PC-3 (cell line): Measurements from ENCODE around the gene CDR2L. TPM values are rescaled to one million over a fixed set of nuclear protein-coding genes. Genes with fewer than 3 reads are reported as not detected.
"Not testable (repeated sequence)": the region's sequence is repeated elsewhere in the genome, so short reads cannot be mapped to it uniquely, and the experiment has no call there.

Experiments
- ATAC-seq: fragments of 200-7000 bp; cut with Tn5 transposase; 2 replicates; pipeline ENCODE4 v1.9.1; 2020; ENCODE audit warnings: mild to moderate bottlenecking, moderate library complexity
- BruUV-seq: library from RNA; stranded (reverse); fragments of 400-500 nt; replicated peaks from 2 replicates; lab custom pipeline; 2021; lab: Mats Ljungman, UMichigan
- CTCF ChIA-PET: fragments of 300-600 bp; sonication (Branson Sonifier 250); formaldehyde crosslinking; loops from one replicate; lab custom pipeline; 2022; ENCODE audit warnings: antibody characterized with exemption; lab: Charles Lee
- POLR2A ChIA-PET: fragments of 300-600 bp; sonication (Branson Sonifier 250); formaldehyde crosslinking; loops from one replicate; lab custom pipeline; 2022; ENCODE audit warnings: antibody characterized with exemption; ENCODE audit not compliant: unreplicated experiment; lab: Charles Lee
- DNase-seq: peaks from one replicate; pipeline ENCODE4 v3.0.0-alpha.2; 2015
- H2AFZ ChIP-seq: fragments of 300-600 bp; sonication (generic); 2 replicates; pipeline ENCODE4 v1.6.0; 2016; ENCODE audit warnings: antibody characterized with exemption, low read length
- H3F3A ChIP-seq: fragments of 300-600 bp; sonication (generic); one replicate; pipeline ENCODE4 v1.6.0; 2017; ENCODE audit warnings: antibody characterized with exemption, low read length, control low read depth, mild to moderate bottlenecking; ENCODE audit not compliant: unreplicated experiment
- H3K27ac ChIP-seq: fragments of 300-600 bp; sonication (generic); 2 replicates; pipeline ENCODE4 v1.5.1; 2016; ENCODE audit warnings: mild to moderate bottlenecking, low read length
- H3K27me3 ChIP-seq: fragments of 300-600 bp; sonication (generic); 2 replicates; pipeline ENCODE4 v1.6.1; 2016; ENCODE audit warnings: low read length, mixed read lengths
- H3K36me3 ChIP-seq: fragments of 300-600 bp; sonication (generic); 2 replicates; pipeline ENCODE4 v1.6.1; 2016; ENCODE audit warnings: low read depth, mixed run types, low read length, mixed read lengths
- H3K4me1 ChIP-seq: fragments of 300-600 bp; sonication (generic); 2 replicates; pipeline ENCODE4 v1.5.1; 2016; ENCODE audit warnings: low read length; ENCODE audit not compliant: insufficient read depth
- H3K4me2 ChIP-seq: fragments of 300-600 bp; sonication (generic); 2 replicates; pipeline ENCODE4 v1.6.0; 2016; ENCODE audit warnings: low read length
- H3K4me3 ChIP-seq: fragments of 300-600 bp; sonication (generic); 2 replicates; pipeline ENCODE4 v1.5.1; 2016; ENCODE audit warnings: mild to moderate bottlenecking, low read length, mixed read lengths
- H3K79me2 ChIP-seq: fragments of 300-600 bp; sonication (generic); 2 replicates; pipeline ENCODE4 v1.6.1; 2017; ENCODE audit warnings: low read length, mixed read lengths
- H3K9ac ChIP-seq: fragments of 300-600 bp; sonication (generic); 2 replicates; pipeline ENCODE4 v1.6.0; 2016; ENCODE audit warnings: mild to moderate bottlenecking, low read length
- H3K9me2 ChIP-seq: fragments of 300-600 bp; sonication (generic); replicated peaks from 2 replicates; pipeline ENCODE4 v1.6.1; 2016; ENCODE audit warnings: mixed run types, low read length, mixed read lengths
- H3K9me3 ChIP-seq: fragments of 300-600 bp; sonication (generic); 2 replicates; pipeline ENCODE4 v1.6.1; 2016; ENCODE audit warnings: low read length, mixed read lengths
- H4K20me1 ChIP-seq: fragments of 300-600 bp; sonication (generic); 2 replicates; pipeline ENCODE4 v1.6.1; 2016; ENCODE audit warnings: low read length, mixed read lengths
- EZH2 ChIP-seq: fragments of 300-600 bp; sonication (generic); IDR thresholded peaks from one replicate; pipeline ENCODE4 v1.6.1; 2017; ENCODE audit warnings: antibody characterized with exemption, mild to moderate bottlenecking, low read length; ENCODE audit not compliant: unreplicated experiment
- EZH2phosphoT487 ChIP-seq: fragments of 300-600 bp; sonication (generic); IDR thresholded peaks from 2 replicates; pipeline ENCODE4 v1.6.1; 2018; ENCODE audit warnings: mild to moderate bottlenecking, antibody characterized with exemption, low read length, borderline replicate concordance
- intact Hi-C: fragments of 100-400 bp; cut with micrococcal nuclease; formaldehyde crosslinking; loops from 2 replicates; pipeline ENCODE4 v1.9.0; 2023
- total RNA-seq: library from RNA; depleted of rRNA; stranded (reverse); fragments of >200 nt; gene quantifications from 2 replicates; pipeline ENCODE4 v1.2.3, GENCODE V29; 2014
- TF ChIP-seq, protein P1 (sequence below): fragments of 300-600 bp; sonication (generic); conservative IDR thresholded peaks from 2 replicates; pipeline ENCODE4 v1.5.1; 2017; ENCODE audit warnings: antibody characterized with exemption, low read depth, mild to moderate bottlenecking, low read length

The CDR2L gene
- total RNA-seq, 1 experiment from 2014 or later, result 35.8 TPM

DNA sequence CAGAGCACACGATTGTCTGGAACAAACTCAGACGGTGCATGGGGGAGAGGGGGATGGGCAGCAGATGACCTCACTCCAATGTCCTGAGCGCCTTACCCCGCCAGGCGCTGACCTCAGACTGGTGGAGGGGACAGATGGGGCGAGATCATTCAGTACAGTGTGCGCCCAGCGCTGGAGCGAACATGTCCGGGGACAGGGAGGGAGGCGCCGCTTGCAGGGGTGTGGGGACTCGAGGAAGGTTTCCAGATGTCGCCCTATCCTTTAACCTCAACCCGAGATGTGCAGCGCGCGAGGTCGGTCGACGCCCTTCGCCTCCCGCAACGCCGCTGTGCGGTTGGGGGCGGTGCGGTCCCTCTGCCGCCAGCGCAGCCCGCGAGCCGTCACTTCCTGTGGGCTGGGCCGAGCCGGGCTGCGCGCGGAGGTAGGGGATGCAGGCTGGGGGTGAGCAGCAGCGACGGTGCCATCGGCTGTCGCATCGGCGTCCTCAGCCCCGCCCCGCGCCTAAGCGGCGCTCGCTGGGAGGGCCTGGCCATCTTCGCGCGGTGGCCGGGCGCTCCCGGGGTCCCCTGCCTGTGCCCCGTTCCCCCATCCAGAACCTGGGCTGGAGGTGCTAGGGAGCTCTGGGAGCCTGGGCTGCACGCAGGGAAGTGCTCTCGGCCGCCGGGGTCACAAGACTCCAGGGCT is 5.3 kb upstream of the CDR2L start:
- ChIA-PET CTCF (interaction anchor here (0.6 to 0.7 kb wide), 2 partner anchors 20 to 307 kb away, joined by 4 to 6 read pairs; partner anchors contain the start of gene SLC25A19), POLR2A (interaction anchor here (0.7 to 1.1 kb wide), 2 partner anchors 10 to 30 kb away, joined by 3 to 11 read pairs; partner anchors contain the start of genes HID1 and MRPL58)
- no peaks in the 10 kb centered on the region for H4K20me1 ChIP-seq
- TF ChIP-seq EZH2phosphoT487, result no peak
- TF ChIP-seq, protein P1, sequence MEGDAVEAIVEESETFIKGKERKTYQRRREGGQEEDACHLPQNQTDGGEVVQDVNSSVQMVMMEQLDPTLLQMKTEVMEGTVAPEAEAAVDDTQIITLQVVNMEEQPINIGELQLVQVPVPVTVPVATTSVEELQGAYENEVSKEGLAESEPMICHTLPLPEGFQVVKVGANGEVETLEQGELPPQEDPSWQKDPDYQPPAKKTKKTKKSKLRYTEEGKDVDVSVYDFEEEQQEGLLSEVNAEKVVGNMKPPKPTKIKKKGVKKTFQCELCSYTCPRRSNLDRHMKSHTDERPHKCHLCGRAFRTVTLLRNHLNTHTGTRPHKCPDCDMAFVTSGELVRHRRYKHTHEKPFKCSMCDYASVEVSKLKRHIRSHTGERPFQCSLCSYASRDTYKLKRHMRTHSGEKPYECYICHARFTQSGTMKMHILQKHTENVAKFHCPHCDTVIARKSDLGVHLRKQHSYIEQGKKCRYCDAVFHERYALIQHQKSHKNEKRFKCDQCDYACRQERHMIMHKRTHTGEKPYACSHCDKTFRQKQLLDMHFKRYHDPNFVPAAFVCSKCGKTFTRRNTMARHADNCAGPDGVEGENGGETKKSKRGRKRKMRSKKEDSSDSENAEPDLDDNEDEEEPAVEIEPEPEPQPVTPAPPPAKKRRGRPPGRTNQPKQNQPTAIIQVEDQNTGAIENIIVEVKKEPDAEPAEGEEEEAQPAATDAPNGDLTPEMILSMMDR, result no peak
- no peak for TF ChIP-seq EZH2
- no peaks in the 10 kb centered on the region for H3K27me3 ChIP-seq
- H3K4me2 ChIP-seq, result peak overlapping the region; percentile 98
- peak overlapping the region; percentile 78 for H3K4me3 ChIP-seq
- BruUV-seq, result no TSS peak
- peak overlapping the region; percentile 79 for H3K9ac ChIP-seq
- peak; percentile 92 for ATAC-seq
- H3K36me3 ChIP-seq, result no peaks in the 10 kb centered on the region
- H3K9me3 ChIP-seq, result no peaks in the 10 kb centered on the region
- H3K4me1 ChIP-seq, result peaks cover 12% of the 10 kb centered on the region
- H3K79me2 ChIP-seq, result no peaks in the 10 kb centered on the region
- H2AFZ ChIP-seq, result peak overlapping the region; percentile 99
- peaks cover 4% of the 10 kb centered on the region for H3F3A ChIP-seq
- peak; percentile 81 for DNase-seq
- no peaks in the 10 kb centered on the region for H3K9me2 ChIP-seq
- H3K27ac ChIP-seq, result peak overlapping the region; percentile 50
- intact Hi-C loops, result no loop called here

DNA sequence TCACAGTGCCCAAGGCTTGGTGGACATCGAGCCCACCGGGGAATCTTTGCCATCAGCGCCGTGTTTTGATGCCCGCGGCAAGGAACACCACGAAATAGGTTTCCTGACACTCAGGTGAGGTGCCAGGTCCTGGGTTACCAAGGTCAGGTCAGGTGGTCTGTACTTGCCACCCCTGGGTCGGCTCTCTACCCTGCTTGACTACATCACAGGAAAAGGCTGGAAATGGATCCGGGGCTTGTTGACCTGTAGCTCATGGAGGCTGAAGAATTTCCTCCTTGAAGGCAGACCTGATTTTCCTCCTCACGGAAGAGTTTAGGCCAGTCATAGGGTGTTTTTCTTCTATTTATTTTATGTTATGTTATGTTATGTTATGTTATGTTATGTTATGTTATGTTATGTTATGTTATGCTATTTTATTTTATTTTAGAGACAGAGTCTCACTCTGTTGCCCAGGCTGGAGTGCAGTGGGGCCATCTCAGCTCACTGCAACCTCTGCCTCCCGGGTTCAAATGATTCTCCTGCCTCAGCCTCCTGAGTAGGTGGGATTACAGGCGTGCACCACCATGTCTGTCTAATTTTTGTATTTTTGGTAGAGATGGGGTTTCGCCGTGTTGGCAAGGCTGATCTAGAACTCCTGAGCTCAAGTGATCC is 4.6 kb upstream of the CDR2L start:
- CTCF ChIA-PET, result interaction anchor here (0.6 to 0.7 kb wide), 2 partner anchors 21 to 307 kb away, joined by 4 to 6 read pairs; partner anchors contain the start of gene SLC25A19
- intact Hi-C loops, H3F3A ChIP-seq, H3K9me3 ChIP-seq, H3K9me2 ChIP-seq, H3K36me3 ChIP-seq, H3K27me3 ChIP-seq, H3K79me2 ChIP-seq, H4K20me1 ChIP-seq: not testable (repeated sequence)
- Histone ChIP-seq H3K9ac (peak overlapping the region; percentile 79), H3K4me3 (peak overlapping the region; percentile 78), H2AFZ (peak overlapping the region; percentile 99), H3K4me1 (peaks cover 12% of the 10 kb centered on the region), H3K27ac (peak overlapping the region; percentile 50), H3K4me2 (peak overlapping the region; percentile 98)
- ATAC-seq, result peak; percentile 15
- BruUV-seq, result TSS peak; percentile 74
- DNase-seq, result peak; percentile 30
- POLR2A ChIA-PET, result interaction anchor here (0.6 to 1.1 kb wide), 4 partner anchors 9 to 41 kb away, joined by 3 to 12 read pairs (median 7); partner anchors contain the start of genes HID1 and MRPL58

DNA sequence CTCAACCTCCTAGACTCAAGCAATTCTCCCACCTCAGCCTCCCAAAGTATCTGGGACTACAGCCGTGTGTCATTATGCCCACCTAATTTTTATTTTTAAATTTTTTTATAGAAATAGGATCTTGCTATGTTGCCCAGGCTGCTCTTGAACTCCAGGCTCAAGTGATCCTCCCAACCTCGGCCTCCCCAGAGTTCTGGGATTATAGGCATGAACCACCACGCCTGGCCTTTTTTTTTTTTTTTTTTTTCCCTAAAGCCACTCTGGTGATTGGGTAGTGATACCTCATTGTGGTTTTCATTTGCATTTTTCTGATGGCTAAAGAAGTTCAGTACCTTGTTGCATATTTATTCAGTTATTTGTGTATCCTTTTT is 1.2 kb upstream of the CDR2L start:
- ChIA-PET CTCF (no interaction called here), POLR2A (no interaction called here)
- Histone ChIP-seq H3K4me1 (peaks cover 19% of the 10 kb centered on the region), H3K4me2 (no peak overlapping the region), H3F3A (peaks cover 4% of the 10 kb centered on the region), H3K79me2 (peaks cover 29% of the 10 kb centered on the region), H4K20me1 (no peaks in the 10 kb centered on the region), H3K36me3 (no peaks in the 10 kb centered on the region), H3K9ac (no peak overlapping the region), H3K9me2 (no peaks in the 10 kb centered on the region), H3K4me3 (no peak overlapping the region), H3K27ac (no peak overlapping the region), H3K9me3 (no peaks in the 10 kb centered on the region), H2AFZ (no peak overlapping the region), H3K27me3 (no peaks in the 10 kb centered on the region)
- DNase-seq, result no peak
- intact Hi-C loops, result loop anchor here (2.0 kb wide), 2 partner anchors 25 to 49 kb away; no protein-coding TSS in a partner anchor
- TF ChIP-seq, protein P1, result no peak
- no peak for TF ChIP-seq EZH2phosphoT487
- no peak for TF ChIP-seq EZH2
- no TSS peak for BruUV-seq
- no peak for ATAC-seq
